ENCODE results near the gene ZDHHC24.
"Not testable (repeated sequence)": the region's sequence is repeated elsewhere in the genome, so short reads cannot be mapped to it uniquely, and the experiment has no call there.

Gene ZDHHC24

DNA sequence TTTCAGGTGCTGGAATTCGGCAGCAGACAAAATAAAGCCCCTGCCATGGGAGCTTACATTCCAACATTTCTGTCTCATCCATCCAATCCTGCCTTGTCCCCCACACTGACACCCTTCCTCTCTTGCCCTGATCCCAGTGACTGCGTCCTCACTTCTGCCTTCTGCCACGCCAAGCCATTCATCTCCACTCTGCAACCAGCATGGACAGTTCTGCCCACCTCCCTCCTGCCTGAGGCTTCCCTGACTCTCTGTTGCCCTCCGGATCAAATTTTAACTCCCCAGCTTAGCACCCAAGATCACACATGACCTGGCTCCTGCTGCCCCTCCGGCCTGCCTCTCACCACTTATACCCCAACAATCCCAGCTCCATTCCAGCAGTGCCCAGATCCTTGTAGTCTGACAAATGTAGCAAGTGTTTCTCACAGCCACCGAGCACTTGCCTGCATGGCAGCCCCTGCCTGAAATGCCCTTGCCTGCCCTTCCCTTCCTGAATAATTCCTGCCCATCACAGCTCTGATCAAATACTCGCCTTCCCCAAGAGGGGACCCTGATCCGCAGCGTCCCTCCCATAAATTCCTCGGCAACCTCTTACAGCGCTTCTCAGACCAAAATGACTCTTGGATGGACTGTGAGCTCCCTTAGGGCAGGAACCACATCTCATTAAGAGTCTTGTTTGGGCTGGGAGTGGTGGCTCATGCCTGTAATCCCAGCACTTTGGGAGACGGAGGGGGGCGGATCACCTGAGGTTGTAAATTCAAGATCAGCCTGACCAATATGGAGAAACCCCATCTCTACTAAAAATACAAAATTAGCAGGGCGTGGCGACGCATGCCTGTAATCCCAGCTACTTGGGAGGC is 3.2 kb upstream of the ZDHHC24 start:
- Histone ChIP-seq H3K4me3 (no peak overlapping the region), H3K27ac (no peak overlapping the region)

DNA sequence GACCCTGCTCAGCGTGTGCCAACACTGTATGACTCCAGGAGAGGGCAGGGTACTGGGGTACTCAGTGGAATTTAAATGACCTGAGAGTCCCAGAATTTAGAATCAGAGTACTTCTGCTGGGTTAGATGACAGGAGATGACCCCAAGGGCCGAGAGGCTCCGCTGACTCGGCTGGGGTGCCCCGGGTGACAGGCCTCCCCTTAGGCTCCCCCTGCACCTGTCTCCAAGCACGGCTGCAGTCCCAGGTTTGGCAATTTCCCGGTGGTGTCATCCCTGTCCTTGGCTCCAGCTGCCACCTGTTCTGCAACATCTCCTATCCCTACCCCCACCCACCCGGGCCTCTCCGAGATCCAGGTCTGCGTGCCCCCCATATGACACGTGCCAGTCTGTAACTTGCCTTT is 2.2 kb upstream of the ZDHHC24 start:
- H3K27ac ChIP-seq = no peak overlapping the region
- no peak overlapping the region for H3K4me3 ChIP-seq

DNA sequence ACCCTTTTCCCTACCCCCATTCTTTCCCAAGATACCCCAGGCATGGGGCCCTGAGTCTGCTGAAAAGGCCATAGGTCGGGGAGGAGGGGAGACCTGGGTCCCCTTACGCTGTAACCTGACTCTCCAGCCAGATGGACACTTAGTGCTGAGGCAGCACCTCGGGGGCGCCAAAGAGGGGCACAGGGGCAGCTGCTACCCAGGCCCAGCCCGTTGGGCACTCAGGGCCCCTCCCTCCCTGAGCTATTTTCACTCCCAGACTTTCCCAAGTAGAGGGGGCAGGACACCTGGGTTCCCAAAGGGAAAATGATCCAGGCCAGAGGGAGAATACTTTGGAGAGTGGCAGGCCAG is 1.8 kb upstream of the ZDHHC24 start:
- H3K4me3 ChIP-seq = no peak overlapping the region
- H3K27ac ChIP-seq = no peak overlapping the region

DNA sequence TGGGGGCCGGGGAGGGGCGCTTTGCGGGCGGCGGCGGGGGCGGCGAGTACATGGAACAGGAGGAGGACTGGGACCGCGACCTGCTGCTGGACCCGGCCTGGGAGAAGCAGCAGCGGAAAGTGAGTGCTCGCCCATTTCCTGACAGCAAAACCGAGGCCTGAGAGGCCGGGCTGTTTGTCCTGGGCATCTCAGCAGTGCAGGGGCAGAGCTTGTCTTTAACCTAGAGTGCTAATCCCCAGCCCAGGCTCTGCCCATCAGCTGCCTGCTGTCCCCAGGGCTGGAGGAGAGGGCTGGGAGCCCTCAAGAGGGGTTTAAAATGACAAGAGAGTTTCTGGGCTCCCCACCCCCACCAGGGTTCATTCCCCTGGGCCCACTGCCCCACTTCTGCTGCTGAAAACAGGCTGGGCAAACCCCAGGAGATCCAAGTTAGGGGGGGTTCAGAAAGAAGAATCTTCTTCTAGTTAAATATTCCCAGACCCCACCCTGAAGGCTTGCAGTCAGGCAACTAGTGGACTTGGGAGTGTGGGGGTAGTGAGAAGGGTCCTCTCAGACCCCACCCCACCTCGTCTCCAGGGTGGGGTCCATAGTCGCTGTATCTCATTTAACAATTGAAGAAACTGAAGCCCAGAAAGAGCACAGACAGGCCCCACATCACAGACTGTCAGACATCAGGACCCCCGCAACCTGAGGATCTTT is 1.3 kb upstream of the ZDHHC24 start:
- Histone ChIP-seq H3K4me3 (peak overlapping the region in 4 of 7 experiments; percentile 72 to 96 (median 77)), H3K27ac (peak overlapping the region in 3 of 21 experiments; percentile 1 to 90 (median 71))

DNA sequence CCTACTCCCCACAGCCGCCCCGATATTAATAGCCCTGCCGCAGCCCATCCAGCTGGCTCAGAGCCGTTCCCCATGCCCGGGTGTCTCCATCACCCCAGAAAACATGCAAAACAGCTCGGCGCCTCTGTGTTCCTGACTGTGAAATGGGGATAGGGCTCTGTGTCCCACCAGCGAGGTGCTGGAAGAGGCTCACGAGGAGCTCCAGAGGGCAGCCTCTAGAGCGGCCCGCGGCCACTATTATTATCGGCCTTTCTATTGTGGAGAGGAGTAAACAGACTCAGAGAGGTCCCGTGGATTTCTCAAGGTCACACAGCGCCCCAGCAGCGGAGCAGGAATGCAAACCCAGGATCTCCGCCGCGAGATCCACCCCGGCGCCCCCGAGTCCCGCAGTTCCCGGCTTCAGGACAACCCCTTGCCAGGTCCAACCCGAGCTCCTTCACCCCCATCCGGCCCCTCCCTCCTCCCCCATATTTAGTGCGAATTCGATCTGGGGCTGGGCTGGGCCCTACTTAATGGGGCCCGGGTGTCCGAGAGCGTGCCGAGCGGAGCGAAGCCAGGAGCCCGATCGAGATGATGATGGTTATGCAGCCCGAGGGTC is 619 bp upstream of the ZDHHC24 start, which contains the start of gene ACTN3:
ACTN3 (plus strand) TSS at position 536 of the 598 bp plus-strand sequence; CDS start at position 571, 35 bp downstream.
- Histone ChIP-seq H3K27ac (peak within 1 kb of the TSS; percentile 36 to 93 (median 84)), H3K4me3 (peak within 1 kb of the TSS; percentile 72 to 96 (median 79))

DNA sequence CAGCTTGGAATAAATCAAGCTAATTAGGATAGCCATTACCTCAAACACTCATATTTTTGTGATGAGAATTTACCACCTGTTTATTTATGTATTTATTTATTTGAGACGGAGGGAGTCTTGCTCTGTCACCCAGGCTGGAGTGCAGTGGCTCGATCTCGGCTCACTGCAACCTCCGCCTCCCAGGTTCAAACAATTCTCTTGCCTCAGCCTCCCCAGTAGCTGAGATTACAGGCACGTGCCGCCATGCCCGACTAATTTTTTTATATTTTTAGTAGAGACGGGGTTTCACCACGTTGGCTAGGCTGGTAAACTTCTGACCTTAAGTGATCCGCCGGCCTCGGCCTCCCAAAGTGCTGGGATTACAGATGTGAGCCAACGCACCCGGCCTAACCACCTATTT is 896 bp downstream of the ZDHHC24 start:
- H3K4me3 ChIP-seq = peak overlapping the region; percentile 72 to 96 (median 79)
- H3K27ac ChIP-seq = peak overlapping the region in 7 of 21 experiments; percentile 82 to 93 (median 88)

DNA sequence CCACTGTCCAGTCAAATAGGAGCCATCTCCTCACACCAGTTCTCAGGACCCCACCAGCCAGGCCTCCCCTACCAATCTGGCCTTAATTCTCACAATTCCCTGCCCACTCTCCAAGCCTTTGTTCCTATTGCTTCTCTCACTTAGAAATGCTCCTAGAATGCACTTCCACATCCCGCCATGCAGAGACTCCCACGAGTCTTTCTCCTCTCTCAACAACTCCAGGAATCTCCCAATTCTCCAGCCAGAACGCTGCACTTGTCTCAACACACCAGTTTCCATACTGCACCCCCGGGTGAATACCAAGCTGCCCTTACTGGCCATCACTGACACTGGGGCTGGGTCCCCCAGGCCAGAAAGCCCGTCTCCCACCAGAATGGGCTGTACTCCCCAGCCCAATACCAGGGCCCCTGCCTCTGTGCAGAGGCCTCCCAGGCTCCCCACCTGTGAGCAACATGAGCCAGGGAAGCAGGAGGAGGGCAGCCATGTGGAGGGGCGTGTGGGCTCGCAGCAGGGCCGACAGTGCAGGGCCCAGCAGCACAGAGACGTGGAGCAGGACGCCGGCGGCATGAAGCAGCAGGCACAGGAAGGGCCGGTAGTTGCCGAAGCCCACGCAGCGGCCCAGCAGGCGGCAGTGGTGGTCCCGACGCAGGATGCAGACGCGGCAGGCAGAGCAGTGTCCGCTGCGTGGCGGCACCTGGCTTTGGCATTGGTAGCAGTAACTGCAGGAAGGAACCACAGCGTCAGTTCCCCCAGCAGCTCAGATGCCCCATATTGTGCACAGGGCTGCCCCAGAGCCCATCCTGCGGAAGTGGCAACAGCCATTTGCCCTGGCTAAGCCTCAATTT is 2.4 kb downstream of the ZDHHC24 start:
- Histone ChIP-seq H3K27ac (peak overlapping the region in 18 of 21 experiments; percentile 5 to 90 (median 56)), H3K4me3 (peak overlapping the region in 1 of 7 experiments; percentile 8)

DNA sequence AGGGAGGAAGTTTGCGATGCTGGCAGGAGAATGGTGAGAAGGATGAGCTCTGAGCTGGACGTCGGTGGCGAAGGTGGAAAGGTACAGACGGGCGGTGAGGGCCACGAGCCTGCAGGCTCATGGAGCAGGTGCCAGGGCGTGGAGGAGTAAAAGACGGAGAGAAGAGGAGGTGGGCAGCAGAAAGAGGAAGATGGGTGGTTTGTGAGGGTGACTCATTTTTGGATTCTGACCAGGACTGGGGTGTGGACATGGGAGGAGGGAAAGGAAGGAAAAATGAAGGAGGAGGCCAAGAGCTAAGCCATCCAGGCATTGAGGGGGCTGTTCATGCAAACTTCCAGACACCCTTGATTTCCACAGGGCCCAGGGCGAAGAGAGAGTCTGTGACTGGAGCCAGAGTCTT is 3.5 kb downstream of the ZDHHC24 start:
- Histone ChIP-seq H3K27ac (peak overlapping the region in 1 of 21 experiments; percentile 31), H3K4me3 (no peak overlapping the region)

DNA sequence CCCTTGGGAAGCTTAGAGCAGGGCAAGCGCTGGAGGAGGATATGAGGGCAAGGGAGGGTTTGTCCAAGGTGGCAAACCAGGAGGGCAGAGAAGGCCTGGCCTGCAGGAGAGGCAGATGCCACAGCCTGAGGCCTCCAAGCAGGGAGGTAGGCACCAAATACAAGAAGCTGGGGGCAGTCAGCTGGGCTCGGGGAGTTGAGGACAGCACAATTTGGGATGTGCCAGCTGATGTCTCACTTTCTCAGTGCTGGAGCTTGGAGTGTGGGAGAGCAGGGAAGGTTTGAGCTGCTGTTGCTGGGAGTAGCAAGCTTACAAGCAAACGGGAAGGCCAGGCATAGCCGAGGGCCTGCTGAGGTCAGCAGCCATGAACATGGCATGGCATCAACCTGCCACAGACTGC is 4.0 kb downstream of the ZDHHC24 start:
- Histone ChIP-seq H3K27ac (peak overlapping the region in 1 of 21 experiments; percentile 31), H3K4me3 (no peak overlapping the region)

DNA sequence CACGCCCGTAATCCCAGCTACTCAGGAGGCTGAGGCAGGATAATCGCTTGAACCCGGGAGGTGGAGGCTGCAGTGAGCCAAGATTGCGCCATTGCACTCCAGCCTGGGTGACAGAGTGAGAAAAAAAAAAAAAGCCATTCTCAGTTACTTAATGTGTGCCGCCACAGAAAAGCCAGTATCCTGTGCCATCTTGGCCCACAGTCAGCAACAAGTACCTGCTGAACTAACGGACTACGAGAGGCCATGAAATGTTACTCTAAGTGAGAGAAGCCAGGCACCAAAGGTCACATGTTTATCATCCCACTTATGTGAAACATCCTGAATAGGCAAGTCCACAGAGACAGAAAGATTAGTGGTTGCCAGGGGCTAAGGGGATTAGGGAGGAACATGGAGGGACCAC is 5.2 kb downstream of the ZDHHC24 start:
- H3K4me3 ChIP-seq = not testable (repeated sequence)

DNA sequence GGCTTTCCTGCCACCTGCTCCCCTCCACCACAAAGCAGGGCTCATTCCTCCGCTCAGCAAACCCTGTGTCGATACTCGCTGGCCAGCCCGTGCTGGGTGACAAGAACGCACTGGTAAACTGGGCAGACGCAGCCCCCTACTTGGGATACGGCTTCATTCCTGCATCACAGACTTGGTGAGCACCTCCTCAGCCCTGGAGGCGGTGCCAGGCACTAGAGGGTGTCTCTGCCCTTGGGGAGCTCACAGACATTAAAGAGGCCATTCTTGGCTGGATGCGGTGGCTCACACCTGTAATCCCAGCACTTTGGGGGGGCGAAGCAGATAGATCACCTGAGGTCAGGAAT is 6.0 kb downstream of the ZDHHC24 start:
- Histone ChIP-seq H3K4me3 (no peak overlapping the region), H3K27ac (no peak overlapping the region)

More for the DNA sequence above, 5.2 kb downstream of the ZDHHC24 start:
- not testable (repeated sequence) for H3K27ac ChIP-seq

DNA sequence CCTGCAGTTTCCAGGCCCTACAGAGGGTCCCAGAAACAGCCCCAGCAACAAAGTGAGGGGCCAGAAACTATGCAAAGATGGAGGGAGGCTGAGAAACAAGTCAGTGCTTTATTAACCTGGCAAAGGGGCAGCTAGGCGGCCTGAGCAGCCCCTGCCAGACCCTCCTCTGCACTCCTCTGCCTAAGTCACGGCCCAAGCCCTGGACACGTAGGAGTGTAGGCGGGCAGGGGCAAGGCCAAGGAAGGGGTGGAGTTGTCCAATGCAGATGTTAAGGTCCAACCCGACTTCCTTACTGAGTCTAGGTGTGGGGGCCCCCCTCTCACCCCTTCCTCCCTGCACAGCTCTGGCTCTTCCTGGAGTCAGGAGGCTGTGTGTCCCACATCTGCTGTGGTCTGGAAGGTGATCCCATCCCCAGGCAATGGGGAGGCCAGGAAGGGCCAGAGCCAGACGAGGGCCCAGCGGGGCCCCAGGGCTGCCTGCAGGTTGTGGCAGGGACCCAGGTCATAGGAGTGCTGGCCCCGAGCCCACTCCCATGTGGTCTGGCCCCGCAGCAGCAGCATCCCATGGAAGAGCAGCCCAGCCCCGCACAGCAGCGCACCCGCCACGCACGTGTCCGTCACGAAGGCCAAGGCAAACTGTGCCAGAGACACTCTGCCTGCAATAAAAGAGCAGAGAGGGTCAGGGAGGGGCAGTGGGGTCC is 6.5 kb downstream of the ZDHHC24 start:
- Histone ChIP-seq H3K27ac (no peak overlapping the region), H3K4me3 (no peak overlapping the region)

DNA sequence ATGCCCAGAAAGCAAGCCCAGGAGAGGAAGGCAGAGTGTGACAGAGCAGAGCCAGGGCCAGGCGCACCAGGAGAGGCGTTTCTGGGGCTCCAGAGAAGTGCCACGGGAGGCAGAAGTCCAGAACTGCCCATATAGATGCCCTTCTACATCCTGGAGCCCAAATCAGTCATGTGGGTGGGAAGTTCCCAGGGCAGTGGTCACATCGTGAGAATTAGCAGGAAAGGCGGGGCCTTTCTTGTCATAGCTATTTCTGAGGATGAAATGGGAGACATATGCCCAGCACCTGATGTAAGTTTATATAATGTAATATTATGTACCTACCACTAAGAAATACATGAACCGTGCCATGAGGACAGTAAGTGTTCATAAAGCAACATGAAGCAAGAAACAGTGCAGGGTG is 13.1 kb downstream of the ZDHHC24 start:
- no peak overlapping the region for H3K4me3 ChIP-seq
- no peak overlapping the region for H3K27ac ChIP-seq

DNA sequence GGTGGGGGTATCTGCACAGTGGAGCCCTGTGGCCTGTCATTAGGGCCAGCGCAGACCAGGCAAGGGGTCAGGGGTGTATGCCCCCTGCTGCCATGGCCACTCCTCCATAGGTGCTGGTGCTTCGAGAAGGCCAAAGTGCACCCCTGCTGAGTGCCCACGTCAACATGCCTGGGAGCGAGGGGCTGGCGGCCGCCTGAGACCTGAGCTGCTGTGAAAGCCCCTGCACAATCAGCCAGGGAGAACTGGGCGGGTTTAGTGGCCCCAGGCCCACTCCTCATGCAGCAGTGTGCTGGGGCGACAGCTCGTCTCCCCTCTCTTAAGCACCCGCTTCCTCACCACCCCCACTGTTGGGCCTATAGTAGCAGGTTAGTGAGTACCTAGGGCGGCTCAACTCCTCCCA is 14.0 kb downstream of the ZDHHC24 start:
- Histone ChIP-seq H3K27ac (no peak overlapping the region), H3K4me3 (no peak overlapping the region)

DNA sequence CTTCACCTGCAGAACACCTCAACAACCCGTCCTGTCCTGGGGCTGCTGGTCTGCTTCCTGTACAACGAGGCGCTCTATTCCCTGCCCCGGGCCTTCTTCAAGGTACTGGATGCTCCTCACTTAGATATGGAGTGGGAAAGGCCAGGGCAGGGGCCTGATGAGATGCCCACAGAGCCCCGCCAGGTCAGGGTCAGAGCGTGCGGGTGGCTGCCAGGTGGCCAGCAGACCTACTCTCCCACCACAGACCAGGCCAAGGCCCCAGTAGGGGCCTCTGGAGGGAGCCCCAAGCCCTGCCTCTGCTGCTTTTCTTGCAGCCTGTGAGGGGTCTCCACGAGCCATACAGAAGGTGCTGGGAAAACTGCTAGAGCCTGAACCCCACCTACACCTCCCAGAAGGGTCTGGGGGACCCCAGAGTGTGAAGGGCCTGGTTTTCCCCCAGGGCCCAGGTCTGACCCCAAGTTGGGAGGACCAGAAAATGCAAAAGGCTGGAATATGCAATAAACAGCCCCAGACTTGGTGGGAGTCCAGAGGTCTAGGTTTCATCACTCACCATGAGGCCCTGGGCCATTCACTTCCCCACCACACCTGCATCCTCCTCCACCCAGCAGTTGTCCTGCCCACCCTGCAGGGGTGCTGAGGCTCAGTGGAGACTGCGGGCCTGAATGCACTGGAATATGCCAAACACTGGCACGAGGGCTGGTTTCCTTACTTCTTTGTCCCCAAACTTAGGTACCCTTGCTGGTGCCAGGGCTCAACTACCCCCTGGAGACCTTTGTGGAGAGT is 14.7 kb downstream of the ZDHHC24 start:
- Histone ChIP-seq H3K27ac (no peak overlapping the region), H3K4me3 (no peak overlapping the region)

DNA sequence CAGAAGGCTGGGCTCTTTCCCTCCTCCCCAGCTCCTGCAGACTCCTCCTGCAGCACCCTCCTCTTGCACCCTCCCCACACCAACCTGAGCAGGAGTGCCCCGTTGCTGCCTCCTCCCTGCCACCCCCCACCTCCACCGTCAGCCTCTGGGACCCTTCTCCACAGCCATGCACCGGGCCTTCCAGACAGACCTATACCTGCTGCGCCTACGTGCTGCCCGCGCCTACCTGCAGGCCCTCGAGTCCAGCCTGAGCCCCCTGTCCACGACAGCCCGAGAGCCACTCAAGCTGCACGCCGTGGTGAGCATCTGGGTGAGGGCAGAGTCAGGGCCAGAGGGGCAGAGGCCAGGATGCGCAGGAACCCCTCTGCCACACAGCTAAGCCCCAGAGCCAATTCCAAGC is 16.2 kb downstream of the ZDHHC24 start:
- H3K4me3 ChIP-seq = no peak overlapping the region
- H3K27ac ChIP-seq = no peak overlapping the region

DNA sequence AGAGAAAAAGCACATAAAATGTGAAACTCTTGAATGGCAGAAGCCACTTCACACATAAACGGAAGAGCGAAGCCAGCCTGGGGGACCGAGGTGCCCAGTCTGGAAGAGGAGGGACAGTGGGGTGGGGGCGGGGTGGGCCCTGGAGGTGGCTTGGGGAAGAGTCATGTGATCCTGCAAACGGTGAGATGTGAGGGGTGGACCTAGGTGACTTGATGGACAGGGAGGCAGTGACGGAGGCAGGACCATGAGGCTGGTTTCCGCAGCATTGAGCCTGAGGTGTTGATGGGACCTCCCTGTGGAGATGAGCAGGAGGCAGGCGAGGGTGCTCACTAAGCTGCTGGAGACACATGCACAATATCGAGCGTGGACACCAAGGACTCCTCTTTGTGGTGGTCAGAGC is 16.8 kb downstream of the ZDHHC24 start:
- H3K27ac ChIP-seq = no peak overlapping the region

DNA sequence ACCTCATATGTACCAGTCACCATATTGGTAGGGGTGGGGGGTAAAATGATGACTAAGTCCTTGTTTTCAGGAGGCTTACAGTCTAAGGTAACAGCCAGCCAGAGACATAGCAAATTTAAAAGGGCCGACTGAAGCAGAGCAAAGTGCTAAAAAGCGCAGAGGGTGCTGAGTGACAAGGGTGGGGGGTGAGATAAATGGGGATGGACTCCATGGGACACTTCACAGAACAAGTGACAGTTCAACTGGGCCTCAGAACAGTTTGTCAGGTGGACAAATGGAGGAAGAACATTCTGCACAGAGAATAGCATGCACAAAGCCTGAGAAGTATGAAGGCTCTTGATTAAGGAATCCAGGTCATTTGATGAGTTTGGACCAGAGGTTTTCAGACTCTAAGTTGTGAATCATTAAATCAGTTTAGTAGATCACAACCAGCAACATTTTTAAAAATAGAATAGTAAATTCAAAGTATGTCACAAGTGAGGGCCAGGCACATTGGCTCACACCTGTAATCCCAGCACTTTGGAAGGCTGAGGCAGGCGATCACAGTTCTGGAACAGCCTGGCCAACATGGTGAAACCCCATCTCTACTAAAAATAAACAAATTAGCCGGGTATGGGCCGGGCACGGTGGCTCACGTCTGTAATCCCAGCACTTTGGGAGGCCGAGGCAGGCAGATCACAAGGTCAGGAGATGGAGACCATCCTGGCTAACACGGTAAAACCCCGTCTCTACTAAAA is 21.4 kb downstream of the ZDHHC24 start:
- Histone ChIP-seq H3K27ac (no peak overlapping the region), H3K4me3 (no peak overlapping the region)

More for the DNA sequence above, 16.8 kb downstream of the ZDHHC24 start:
- H3K4me3 ChIP-seq = no peak overlapping the region
